Hindlimb muscle (tissue), 1 donor: Measurements from ENCODE around the gene TSPY1. TPM values are rescaled to one million over a fixed set of nuclear protein-coding genes. Genes with fewer than 3 reads are reported as not detected.
"Not testable (repeated sequence)": the region's sequence is repeated elsewhere in the genome, so short reads cannot be mapped to it uniquely, and the experiment has no call there.

ENCODE experiments used
- DNase-seq: peaks from one replicate; pipeline ENCODE4 v3.0.0-alpha.2; 2013
- polyA plus RNA-seq: library from polyadenylated mRNA; unstranded; fragments of 120-200 nt; gene quantifications from one replicate; pipeline ENCODE4 v1.2.1, GENCODE V29; 2013; ENCODE audit not compliant: insufficient read length

The TSPY1 gene
- polyA plus RNA-seq = not detected

- not testable (repeated sequence) for DNase-seq
Observed at GRCh38 chrY:9466655-9467054, at the start of gene TSPY1. Gene TSPY1 (plus strand): TSS chrY:9466955. CDS start chrY:9467001, 46 bp downstream.

GRCh38 chrY:9486967-9487366 lies 20.2 kb downstream of the TSPY1 start, which contains the start of gene TSPY9:
Gene TSPY9 (plus strand): TSS chrY:9487267. CDS start chrY:9487313, 46 bp downstream.
- not testable (repeated sequence) for DNase-seq

GRCh38 chrY:9504396-9504795 lies 37.6 kb downstream of the TSPY1 start:
- not testable (repeated sequence) for DNase-seq

- not testable (repeated sequence) for DNase-seq
Observed at GRCh38 chrY:9516287-9516686, 49.5 kb downstream of the TSPY1 start.

Other genes with a start within 250 kb of the TSPY1 start
- not detected for gene TSPY4, start 129.5 kb upstream of the TSPY1 start, polyA plus RNA-seq
- not detected for gene TSPY8, start 109.2 kb upstream of the TSPY1 start, polyA plus RNA-seq
- gene TSPY3, start 68.5 kb upstream of the TSPY1 start, polyA plus RNA-seq = not detected
- not detected for gene TSPY9, start 20.3 kb downstream of the TSPY1 start, polyA plus RNA-seq
- gene TSPY10, start 60.9 kb downstream of the TSPY1 start, polyA plus RNA-seq = not detected